Liver (tissue), 9 donors: Measurements from ENCODE around the gene KLF5. TPM values are rescaled to one million over a fixed set of nuclear protein-coding genes. Genes with fewer than 3 reads are reported as not detected.

Experiments
- DNase-seq: peaks from one replicate; pipeline ENCODE4 v3.0.0-alpha.2; 2017; ENCODE audit warnings: low spot score
- H3K27ac ChIP-seq, 2 donors: one replicate each; pipeline ENCODE4 v1.7.0; 2013; ENCODE audit warnings: inconsistent platforms in 2 of 2, low read length in 2 of 2, control low read depth in 1 of 2, low read depth in 1 of 2, mild to moderate bottlenecking in 1 of 2
- H3K27me3 ChIP-seq, 4 donors: one replicate each; pipeline versions ENCODE4 v1.6.1 to v1.7.0; 2013; ENCODE audit warnings: low read length in 3 of 4, inconsistent platforms in 1 of 4, mild to moderate bottlenecking in 1 of 4, moderate library complexity in 1 of 4; ENCODE audit not compliant: control insufficient read depth in 4 of 4, insufficient read depth in 4 of 4
- H3K36me3 ChIP-seq, 4 donors: one replicate each; pipeline versions ENCODE4 v1.6.1 to v1.7.0; 2013; ENCODE audit warnings: low read length in 3 of 4, mild to moderate bottlenecking in 3 of 4, low read depth in 1 of 4, moderate library complexity in 1 of 4; ENCODE audit not compliant: control insufficient read depth in 4 of 4, insufficient read depth in 3 of 4
- H3K4me1 ChIP-seq, 4 donors: one replicate each; pipeline versions ENCODE4 v1.6.1 to v1.7.0; 2013; ENCODE audit warnings: low read length in 3 of 4, mild to moderate bottlenecking in 3 of 4, moderate library complexity in 1 of 4; ENCODE audit not compliant: control insufficient read depth in 4 of 4, insufficient read depth in 4 of 4
- H3K4me3 ChIP-seq, 3 donors: one replicate each; pipeline versions ENCODE4 v1.6.1 to v1.7.0; 2013; ENCODE audit warnings: low read length in 3 of 3, control low read depth in 1 of 3, low read depth in 1 of 3, mild to moderate bottlenecking in 1 of 3
- H3K9ac ChIP-seq, 2 donors: one replicate each; pipeline ENCODE4 v1.7.0; 2013; ENCODE audit warnings: low read length in 2 of 2, mild to moderate bottlenecking in 2 of 2, moderate library complexity in 2 of 2, control low read depth in 1 of 2, low read depth in 1 of 2
- H3K9me3 ChIP-seq, 4 donors: one replicate each; pipeline versions ENCODE4 v1.6.1 to v1.7.0; 2013; ENCODE audit warnings: low read length in 3 of 4; ENCODE audit not compliant: control insufficient read depth in 4 of 4
- ATF3 ChIP-seq: IDR thresholded peaks from 2 replicates; pipeline ENCODE4 v1.6.1; 2016; ENCODE audit warnings: antibody characterized with exemption
- CTCF ChIP-seq: fragments of 150-350 bp; IDR thresholded peaks from 2 replicates; pipeline ENCODE4 v1.5.1; 2017; ENCODE audit warnings: improper control_type of control experiment, low read depth, low read length; ENCODE audit not compliant: missing input control
- EGR1 ChIP-seq, 2 donors: IDR thresholded peaks; 2 replicates each; pipeline ENCODE4 v1.6.1; 2016 to 2018; ENCODE audit warnings: antibody characterized with exemption in 2 of 2, low read depth in 2 of 2
- FOXA1 ChIP-seq: IDR thresholded peaks from 2 replicates; pipeline ENCODE4 v1.6.1; 2016; ENCODE audit warnings: antibody characterized with exemption
- FOXA2 ChIP-seq: IDR thresholded peaks from 2 replicates; pipeline ENCODE4 v1.6.1; 2016; ENCODE audit warnings: antibody characterized with exemption
- GABPA ChIP-seq, 2 donors: IDR thresholded peaks in 1 of 2; conservative IDR thresholded peaks in 1 of 2; 2 replicates each; pipeline ENCODE4 v1.6.1; 2016; ENCODE audit warnings: antibody characterized with exemption in 2 of 2, mild to moderate bottlenecking in 1 of 2, moderate library complexity in 1 of 2
- HNF4A ChIP-seq, 2 donors: conservative IDR thresholded peaks; 2 replicates each; pipeline ENCODE4 v1.6.1; 2016; ENCODE audit warnings: antibody characterized with exemption in 2 of 2, mild to moderate bottlenecking in 2 of 2
- HNF4G ChIP-seq: IDR thresholded peaks from 2 replicates; pipeline ENCODE4 v1.6.1; 2016; ENCODE audit warnings: antibody characterized with exemption
- JUND ChIP-seq, 2 donors: IDR thresholded peaks; 2 replicates each; pipeline ENCODE4 v1.6.1; 2016; ENCODE audit warnings: antibody characterized with exemption in 2 of 2
- MAX ChIP-seq: IDR thresholded peaks from 2 replicates; pipeline ENCODE4 v1.6.1; 2016; ENCODE audit warnings: antibody characterized with exemption
- NR2F2 ChIP-seq: IDR thresholded peaks from 2 replicates; pipeline ENCODE4 v1.6.1; 2016; ENCODE audit warnings: antibody characterized with exemption
- RAD21 ChIP-seq, 2 donors: IDR thresholded peaks; 2 replicates each; pipeline ENCODE4 v1.6.1; 2016; ENCODE audit warnings: antibody characterized with exemption in 2 of 2, mild to moderate bottlenecking in 2 of 2
- REST ChIP-seq: IDR thresholded peaks from 2 replicates; pipeline ENCODE4 v1.6.1; 2016; ENCODE audit warnings: antibody characterized with exemption, mild to moderate bottlenecking
- RXRA ChIP-seq, 2 donors: IDR thresholded peaks; 2 replicates each; pipeline ENCODE4 v1.6.1; 2017 to 2018; ENCODE audit warnings: antibody characterized with exemption in 2 of 2, mild to moderate bottlenecking in 1 of 2
- SP1 ChIP-seq: IDR thresholded peaks from 2 replicates; pipeline ENCODE4 v1.6.1; 2018; ENCODE audit warnings: antibody characterized with exemption, mild to moderate bottlenecking
- TAF1 ChIP-seq: conservative IDR thresholded peaks from 2 replicates; pipeline ENCODE4 v1.6.1; 2016; ENCODE audit warnings: antibody characterized with exemption, mild to moderate bottlenecking
- YY1 ChIP-seq: IDR thresholded peaks from 2 replicates; pipeline ENCODE4 v1.6.1; 2016; ENCODE audit warnings: antibody characterized with exemption, mild to moderate bottlenecking
- ZBTB33 ChIP-seq: IDR thresholded peaks from 2 replicates; pipeline ENCODE4 v1.6.1; 2016; ENCODE audit warnings: antibody characterized with exemption
- WGBS: extraction: QIAGEN DNeasy Blood & Tissue Kit; methylation state at CpG from one replicate; pipeline ENCODE4 v1.1.7; 2013; 5-methylcytosine and 5-hydroxymethylcytosine counted together
- polyA plus RNA-seq, 2 donors: library from polyadenylated mRNA; stranded (reverse) in 1 of 2; unstranded in 1 of 2; fragments of 200-250 nt in 1 of 2; fragments of >200 nt in 1 of 2; fragmentation: Nextera tagmentation in 1 of 2; extraction: Ambion mirVana in 1 of 2; gene quantifications; one replicate each; pipeline versions ENCODE4 v1.2.1 to v1.2.3, GENCODE V29; 2013 to 2015
- total RNA-seq, 2 donors: library from RNA; depleted of rRNA; stranded (reverse); fragments of >200 nt; gene quantifications; one replicate each; pipeline ENCODE4 v1.2.3, GENCODE V29; 2014
- donor health status: healthy.
- donor health status: healthy.
- donor health status: healthy.
- donor health status: healthy.
- donor health status: healthy.

Gene KLF5
- total and polyA plus RNA-seq, 4 donors: 0.25 to 0.61 (median 0.36) TPM

GRCh38 chr13:73039201-73040108, 19.4 kb upstream of the KLF5 start:
- no peak overlapping the region for H3K4me3 ChIP-seq
- no peak for DNase-seq
- no peak for TF ChIP-seq ZBTB33
- no peak for TF ChIP-seq RAD21 (IDR thresholded peaks at IDR 0.05)
- no peak for TF ChIP-seq TAF1
- no peak for TF ChIP-seq GABPA (IDR thresholded peaks at IDR 0.05 in 1 of 2, conservative IDR thresholded peaks at IDR 0.05 in 1 of 2)
- no peak for TF ChIP-seq MAX
- no peak for TF ChIP-seq CTCF
- TF ChIP-seq SP1: no peak
- no peak for TF ChIP-seq JUND (IDR thresholded peaks at IDR 0.05)
- no peak for TF ChIP-seq FOXA1
- no peak for TF ChIP-seq YY1
- TF ChIP-seq HNF4A (conservative IDR thresholded peaks at IDR 0.05): no peak
- no peak for TF ChIP-seq ATF3
- TF ChIP-seq REST: no peak
- TF ChIP-seq HNF4G: no peak
- TF ChIP-seq RXRA (IDR thresholded peaks at IDR 0.05): no peak
- TF ChIP-seq NR2F2: no peak
- no peak for TF ChIP-seq EGR1 (IDR thresholded peaks at IDR 0.05; ENCODE audit: low read depth in 2 of 2)
- TF ChIP-seq FOXA2: no peak
- 94% methylated on average over 2 of the region's 2 CpGs for WGBS
- no peak overlapping the region for H3K27ac ChIP-seq
- H3K9me3 ChIP-seq: no peaks in the 10 kb centered on the region
- H3K9ac ChIP-seq: no peak overlapping the region
- peaks cover 0 to 3% (median 0%) of the 10 kb centered on the region in 4 donors for H3K4me1 ChIP-seq
- no peaks in the 10 kb centered on the region for H3K36me3 ChIP-seq
- H3K27me3 ChIP-seq: no peaks in the 10 kb centered on the region
